HS-5 (cell line): ENCODE measurements around the gene DSG2.
"Not testable (repeated sequence)": the region's sequence is repeated elsewhere in the genome, so short reads cannot be mapped to it uniquely, and the experiment has no call there.

Experiments used
- DNase-seq: peaks from one replicate; pipeline ENCODE4 v3.0.0-alpha.2; 2012; ENCODE audit warnings: low read depth

DSG2 gene

DNA sequence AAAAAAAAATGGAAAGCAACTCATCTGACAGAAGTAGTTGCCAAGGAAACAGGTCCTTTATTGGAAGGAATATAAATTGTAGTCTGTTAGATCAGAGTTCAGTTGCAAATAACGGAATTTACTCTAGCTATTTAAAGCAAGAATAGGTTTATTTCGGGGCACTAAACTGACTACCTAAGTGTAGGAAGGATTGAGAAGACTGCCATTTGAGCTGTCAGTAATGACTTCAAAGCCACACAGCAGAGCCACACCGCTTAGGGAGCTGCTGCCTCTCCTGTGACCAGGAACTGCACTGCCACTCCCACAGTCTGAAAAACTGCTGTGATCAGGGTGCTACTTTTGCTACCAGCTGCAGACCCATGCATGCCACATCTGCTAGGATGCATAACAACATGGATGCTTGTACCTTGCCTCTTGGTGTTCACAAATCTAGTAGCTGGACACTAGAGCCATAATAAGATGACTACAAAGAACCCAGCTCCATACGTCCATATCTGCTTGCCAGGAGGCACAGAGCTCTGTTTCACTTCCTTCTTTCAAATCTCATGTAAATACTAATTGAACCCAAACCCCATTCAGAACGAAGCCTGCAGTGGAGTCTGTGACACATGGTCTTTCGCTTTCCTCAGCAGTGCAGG, 2.2 kb downstream of the DSG2 start:
- no peak for DNase-seq

DNA sequence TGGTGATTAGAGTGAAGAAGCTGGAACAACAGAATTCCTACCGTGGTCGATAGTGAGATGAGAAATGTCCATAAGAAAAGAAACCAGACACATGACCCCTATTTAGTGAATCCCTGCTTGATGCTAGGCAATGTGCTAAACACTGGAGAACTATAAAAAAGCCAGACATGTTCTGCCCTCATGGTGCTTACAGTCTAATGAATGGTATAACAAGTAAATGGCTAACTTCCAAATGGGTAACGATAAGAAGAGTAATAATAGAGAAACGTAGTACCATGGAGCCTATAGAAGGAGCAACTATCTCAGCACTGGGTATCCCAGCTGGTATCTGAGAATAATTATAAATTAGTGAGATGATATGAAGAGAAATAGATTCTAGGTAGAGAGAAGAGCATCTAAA, 5.0 kb downstream of the DSG2 start:
- DNase-seq: no peak

DNA sequence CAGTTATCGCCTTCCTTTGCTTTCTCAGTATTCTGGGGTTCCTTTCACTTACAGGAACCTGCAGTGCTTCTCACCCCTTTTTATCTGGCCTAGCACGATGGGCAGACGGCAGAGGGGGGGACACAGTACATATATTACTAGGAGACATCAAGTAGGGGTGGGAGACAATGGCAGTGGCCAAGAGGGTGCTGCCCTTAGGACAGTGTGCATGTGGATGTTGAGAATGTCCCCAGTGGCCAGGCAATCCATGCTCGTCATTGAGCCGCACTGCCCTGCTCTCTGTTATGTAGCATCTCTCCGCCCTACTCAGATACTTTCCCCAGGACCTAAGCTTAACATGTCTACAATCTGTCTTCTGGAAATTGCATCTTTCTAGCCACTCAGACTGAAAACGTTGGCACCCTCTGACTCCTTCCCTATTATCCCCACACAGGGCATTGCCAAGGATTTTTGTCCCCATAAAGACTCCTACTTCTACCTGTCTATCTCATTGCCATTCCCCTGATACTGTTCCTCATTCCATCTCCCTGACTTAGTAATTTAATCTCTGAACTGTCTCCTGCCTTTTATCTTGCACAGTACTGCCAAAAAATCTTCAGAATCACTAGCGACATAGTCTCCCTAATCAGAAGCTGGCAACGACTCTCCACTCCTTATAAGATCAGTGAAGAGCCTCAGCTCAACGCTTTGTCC, 6.6 kb downstream of the DSG2 start:
- DNase-seq: no peak

DNA sequence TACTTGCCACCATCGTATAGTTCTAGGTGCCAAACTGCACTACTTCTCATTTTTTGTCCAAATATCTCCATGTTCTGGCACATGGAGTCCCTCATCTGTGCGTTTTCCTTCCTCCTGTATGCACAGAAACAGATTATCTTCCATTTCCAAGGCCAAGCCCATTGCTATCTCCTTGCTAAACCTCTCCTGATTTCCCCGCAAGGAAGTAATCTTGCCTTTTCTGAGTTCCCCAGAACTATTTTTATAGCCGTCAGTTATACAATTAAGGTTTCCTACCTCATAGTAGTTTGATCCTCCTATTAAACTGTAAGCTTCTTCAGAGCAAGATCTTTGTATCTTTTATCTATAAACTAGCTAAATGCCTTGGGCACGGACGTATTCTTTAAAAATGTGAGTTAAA, 7.2 kb downstream of the DSG2 start:
- no peak for DNase-seq

GRCh38 chr18:31506024-31506742, 8.2 kb downstream of the DSG2 start:
- no peak for DNase-seq

DNA sequence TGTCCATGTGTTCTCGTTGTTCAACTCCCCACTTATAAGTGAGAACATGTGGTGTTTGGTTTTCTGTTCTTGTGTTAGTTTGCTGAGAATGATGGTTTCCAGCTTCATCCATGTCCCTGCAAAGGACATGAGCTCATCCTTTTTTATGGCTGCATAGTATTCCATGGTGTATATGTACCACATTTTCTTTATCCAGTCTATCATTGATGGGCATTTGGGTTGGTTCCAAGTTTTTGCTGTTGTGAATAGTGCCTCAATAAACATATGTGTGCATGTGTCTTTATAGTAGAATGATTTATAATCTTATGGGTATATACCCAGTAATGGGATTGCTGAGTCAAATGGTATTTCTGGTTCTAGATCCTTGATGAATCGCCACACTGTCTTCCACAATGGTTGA, 9.1 kb downstream of the DSG2 start:
- not testable (repeated sequence) for DNase-seq

DNA sequence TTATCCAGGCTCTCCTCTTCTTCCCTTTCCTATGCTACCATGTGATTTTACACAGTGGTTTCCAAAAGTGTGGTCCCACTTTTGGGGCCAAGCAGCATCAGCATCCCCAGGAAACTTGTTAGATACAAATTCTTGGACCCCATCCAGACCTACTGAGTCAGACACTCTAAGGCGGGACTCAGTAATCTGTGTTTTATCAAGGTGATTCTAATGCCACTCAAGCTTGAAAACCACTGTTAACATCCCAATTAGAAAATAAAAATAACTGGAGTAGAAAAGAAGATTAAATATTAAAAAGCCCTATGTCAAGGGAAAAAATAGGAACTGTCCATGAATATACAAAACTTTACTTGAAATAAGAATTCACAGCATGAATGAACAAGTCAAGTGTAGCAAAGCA, 10.8 kb downstream of the DSG2 start:
- no peak for DNase-seq

GRCh38 chr18:31509571-31509970, 11.6 kb downstream of the DSG2 start:
- no peak for DNase-seq

DNA sequence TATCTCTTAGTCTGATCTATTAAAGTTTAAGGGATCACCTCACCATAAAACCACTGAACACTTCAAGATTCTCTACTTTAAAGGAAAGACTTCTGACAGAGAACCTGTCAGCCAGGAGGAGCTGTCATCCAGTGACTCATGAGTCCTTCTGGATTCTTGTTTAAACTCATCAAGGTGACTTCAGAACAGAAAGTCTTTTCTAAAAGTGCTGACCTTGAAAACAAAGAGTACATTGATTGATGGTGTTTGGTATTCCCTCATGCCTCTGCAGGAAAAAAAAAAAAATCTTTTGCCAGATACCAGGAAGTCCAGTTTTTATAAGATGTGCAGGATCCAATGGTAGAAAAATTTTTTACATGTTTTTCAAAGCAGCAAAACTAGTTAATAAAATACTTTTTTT, 12.3 kb downstream of the DSG2 start:
- no peak for DNase-seq

DNA sequence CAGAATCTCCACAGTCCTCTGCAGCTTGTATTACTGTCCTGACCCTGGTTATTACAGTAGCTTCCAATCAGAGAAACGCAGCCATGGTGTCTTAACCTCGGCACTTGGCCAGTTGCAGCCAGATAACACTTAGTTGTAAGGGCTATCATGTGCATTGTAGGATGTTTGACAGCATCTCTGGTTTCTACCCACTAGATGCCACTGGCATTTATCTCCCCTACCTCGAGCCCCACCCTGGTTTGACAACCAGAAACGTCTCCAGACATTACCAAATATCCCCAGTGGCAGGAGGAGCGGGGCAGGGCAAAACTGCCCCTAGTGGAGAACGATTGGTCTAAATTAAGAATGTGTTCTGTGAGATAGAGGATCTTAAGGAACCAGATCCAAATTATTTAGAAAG, 13.1 kb downstream of the DSG2 start:
- DNase-seq: no peak

GRCh38 chr18:31512203-31512764, 14.3 kb downstream of the DSG2 start:
- peak; percentile 49 for DNase-seq

- DNase-seq: peak; percentile 58
Measured at GRCh38 chr18:31513189-31513935, 15.4 kb downstream of the DSG2 start.

DNA sequence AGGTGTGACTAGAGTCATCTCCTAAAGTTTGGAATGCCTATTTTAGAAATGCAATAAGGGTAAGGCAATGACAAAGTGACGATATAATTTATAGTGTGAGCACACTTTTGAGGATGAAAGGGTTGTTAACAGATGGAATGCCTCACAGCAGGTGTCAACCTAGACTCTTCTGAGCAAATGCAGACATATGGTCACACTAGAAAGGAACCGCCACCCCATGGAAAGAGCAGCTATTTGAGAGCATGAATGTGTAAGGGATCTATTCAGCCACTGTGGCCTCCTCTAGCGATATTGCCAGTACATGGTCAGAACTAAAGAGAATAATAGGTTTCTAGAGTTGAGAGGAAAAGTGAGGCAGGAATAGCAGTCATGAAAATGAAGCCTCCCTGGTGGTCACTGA, 18.5 kb downstream of the DSG2 start:
- DNase-seq: no peak

DNA sequence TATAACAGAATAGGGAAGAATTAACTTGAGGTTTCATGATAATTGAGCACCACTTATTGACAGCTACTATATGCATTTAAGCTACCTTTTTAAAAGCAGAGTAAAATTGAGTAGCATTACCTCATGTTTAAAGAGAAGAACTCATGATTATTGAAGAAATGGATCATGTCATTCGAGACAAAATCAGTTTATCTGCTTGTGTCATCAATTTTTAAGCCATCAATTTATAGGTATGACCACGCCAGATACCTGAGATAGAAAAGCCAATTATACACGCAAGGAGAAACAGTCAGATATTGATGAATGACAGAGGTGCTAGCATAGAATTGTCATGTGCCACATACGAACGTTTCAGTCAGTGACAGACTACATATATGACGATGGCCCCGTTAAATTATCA, 28.4 kb downstream of the DSG2 start:
- DNase-seq: no peak

GRCh38 chr18:31533236-31533635, 35.3 kb downstream of the DSG2 start:
- no peak for DNase-seq

- no peak for DNase-seq
Measured at GRCh38 chr18:31538837-31539236, 40.9 kb downstream of the DSG2 start.

GRCh38 chr18:31546476-31546875, 48.5 kb downstream of the DSG2 start:
- DNase-seq: no peak

DNA sequence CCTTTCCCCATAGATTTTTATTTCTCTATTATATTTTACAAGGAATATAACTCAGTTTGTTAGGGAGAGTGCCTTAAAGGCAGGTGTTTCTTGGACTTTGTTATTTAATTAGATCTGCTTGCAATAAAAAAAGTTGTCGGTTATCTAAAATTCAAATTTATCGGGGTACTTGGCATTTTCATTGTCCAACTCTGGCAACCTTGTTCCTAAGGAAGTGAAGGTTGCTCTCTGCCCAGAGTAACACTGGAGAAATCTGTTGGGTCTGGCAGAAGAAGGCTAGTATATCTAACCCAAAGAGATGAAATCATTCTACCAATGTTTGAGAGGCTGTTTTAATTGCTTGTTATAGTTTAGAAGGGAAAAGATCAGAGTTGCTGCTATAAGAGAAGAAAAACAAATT, 50.9 kb downstream of the DSG2 start:
- DNase-seq: no peak

DNA sequence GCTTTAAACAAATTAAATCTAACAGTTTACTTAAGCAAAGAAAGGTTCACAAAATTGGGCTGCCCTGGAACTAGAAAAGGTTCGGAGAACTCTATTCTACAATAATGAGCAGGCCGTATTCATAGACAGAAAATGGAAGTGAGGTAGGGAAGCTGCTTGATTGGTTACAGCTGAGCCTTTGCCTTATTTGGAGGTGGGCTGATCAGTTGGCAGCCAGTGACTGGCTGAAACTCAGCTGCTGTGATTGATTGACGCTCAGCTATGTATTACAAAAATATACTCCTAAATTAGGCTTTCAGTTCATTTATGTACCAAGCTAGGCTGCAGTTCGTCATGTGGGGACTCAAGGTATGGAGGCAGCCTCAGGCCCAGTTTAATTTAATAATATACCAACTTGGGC, 51.4 kb downstream of the DSG2 start:
- no peak for DNase-seq

DNA sequence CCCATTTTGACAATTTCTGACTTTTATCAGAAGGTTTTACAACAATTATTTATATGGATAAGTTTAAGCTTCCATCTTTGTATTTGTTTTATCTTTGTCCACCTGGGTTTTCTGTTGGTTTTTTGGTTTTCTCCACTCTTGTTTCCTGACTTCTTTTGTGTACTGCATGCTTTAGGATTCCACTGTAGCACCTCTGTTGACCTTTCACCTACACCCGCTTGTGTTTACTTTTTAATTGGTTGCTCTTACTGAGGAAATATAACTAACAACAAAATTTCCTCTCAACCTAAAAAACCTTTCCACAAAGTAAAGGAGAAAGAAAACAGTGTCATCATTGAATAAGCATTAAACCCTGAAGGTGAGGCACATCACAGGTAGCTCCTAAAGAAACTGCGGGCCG, 53.9 kb downstream of the DSG2 start:
- no peak for DNase-seq

- DNase-seq: no peak
Measured at GRCh38 chr18:31553800-31554199, 55.8 kb downstream of the DSG2 start.

DNA sequence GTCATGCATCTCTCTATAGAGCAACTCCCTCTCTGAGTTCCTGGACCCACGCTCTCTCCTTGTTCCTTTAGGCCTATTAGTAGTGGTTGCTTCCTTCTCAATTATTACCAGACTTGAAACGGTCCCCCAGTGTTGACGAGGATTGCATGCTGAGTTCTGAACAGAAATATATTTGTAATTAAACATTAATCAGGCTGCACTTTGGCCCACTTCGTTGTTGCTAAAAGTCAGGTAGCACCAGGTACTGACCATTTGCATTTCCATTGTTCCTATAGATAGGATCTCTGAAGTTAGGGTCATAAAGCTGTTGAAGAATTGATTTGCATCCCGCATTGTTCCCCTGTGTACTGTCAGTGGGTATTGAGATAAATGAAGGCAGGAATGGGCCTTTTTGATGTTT, 56.8 kb downstream of the DSG2 start:
- DNase-seq: no peak
